GM18861 (cell line): ENCODE measurements around the gene CTPS1.

Source experiments
- ATAC-seq: cut with Tn5 transposase; IDR thresholded peaks from one replicate; pipeline ENCODE4 v1.9.1; 2021; ENCODE audit not compliant: unreplicated experiment

CTPS1 gene

GRCh38 chr1:41021526-41022308 is 42.2 kb downstream of the CTPS1 start, which contains the start of gene SLFNL1:
SLFNL1 (minus strand) TSS chr1:41021725; CDS start chr1:41020660, 1,065 bp downstream.
- no peak for ATAC-seq

- no peak for ATAC-seq
Measured at GRCh38 chr1:41022424-41022823, 42.9 kb downstream of the CTPS1 start.

- no peak for ATAC-seq
Measured at GRCh38 chr1:41023279-41023990, 43.9 kb downstream of the CTPS1 start.

GRCh38 chr1:41024953-41025352 is 45.5 kb downstream of the CTPS1 start:
- ATAC-seq = no peak

- no peak for ATAC-seq
Measured at GRCh38 chr1:41025979-41026819, 46.7 kb downstream of the CTPS1 start.

- ATAC-seq = no peak
Measured at GRCh38 chr1:41028034-41028642, 48.6 kb downstream of the CTPS1 start.

- no peak for ATAC-seq
Measured at GRCh38 chr1:41030872-41031616, 51.5 kb downstream of the CTPS1 start.

- ATAC-seq = no peak
Measured at GRCh38 chr1:41032147-41032546, 52.7 kb downstream of the CTPS1 start.

GRCh38 chr1:41033272-41033671 is 53.8 kb downstream of the CTPS1 start:
- ATAC-seq = no peak

- no peak for ATAC-seq
Measured at GRCh38 chr1:41037116-41037903, 57.8 kb downstream of the CTPS1 start.

GRCh38 chr1:41038110-41038509 is 58.6 kb downstream of the CTPS1 start:
- ATAC-seq = no peak

- ATAC-seq = no peak
Measured at GRCh38 chr1:41041614-41042270, 62.2 kb downstream of the CTPS1 start.

GRCh38 chr1:41044187-41044586 is 64.7 kb downstream of the CTPS1 start:
- no peak for ATAC-seq

- no peak for ATAC-seq
Measured at GRCh38 chr1:41045740-41046139, 66.2 kb downstream of the CTPS1 start.

GRCh38 chr1:41046347-41046775 is 66.9 kb downstream of the CTPS1 start:
- no peak for ATAC-seq

- no peak for ATAC-seq
Measured at GRCh38 chr1:41048540-41048939, 69.0 kb downstream of the CTPS1 start.

GRCh38 chr1:41051022-41051421 is 71.5 kb downstream of the CTPS1 start:
- no peak for ATAC-seq

- no peak for ATAC-seq
Measured at GRCh38 chr1:41053316-41053715, 73.8 kb downstream of the CTPS1 start.

GRCh38 chr1:41056907-41057306 is 77.4 kb downstream of the CTPS1 start:
- ATAC-seq = no peak
